ENCODE data around the gene ZBTB16. TPM values are rescaled to one million over a fixed set of nuclear protein-coding genes. Genes with fewer than 3 reads are reported as not detected.
A peak's percentile ranks its signal among the peaks of the same experiment; 100 is the strongest.

ZBTB16 gene
- total RNA-seq, 1 donor from 2014 or later, result 17.7 TPM

DNA sequence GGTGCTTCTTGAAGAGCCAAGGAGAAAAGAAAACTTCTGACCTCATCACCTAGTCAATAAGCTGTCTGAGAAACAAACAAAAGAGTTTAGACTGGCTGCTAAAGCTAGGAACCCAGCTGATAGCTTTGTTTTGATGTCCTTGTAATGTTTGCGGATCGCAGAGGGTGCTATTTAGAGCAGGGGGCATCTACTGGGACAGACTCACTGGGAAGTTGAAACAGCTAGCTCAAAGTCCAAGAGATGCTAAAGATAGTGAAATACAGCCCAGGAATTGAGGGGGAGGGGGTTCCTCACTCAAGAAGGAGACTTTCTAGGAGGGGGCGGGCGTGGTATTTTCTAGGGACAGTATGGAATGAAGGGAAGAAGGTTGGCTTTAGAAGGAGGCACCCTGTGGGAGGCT, 18.9 kb downstream of the ZBTB16 start:
- Histone ChIP-seq H3K4me3 (no peak overlapping the region), H3K9me3 (ENCODE audit: low read depth) (no peaks in the 10 kb centered on the region), H3K4me2 (peak overlapping the region; percentile 67), H3K27me3 (peaks cover 29% of the 10 kb centered on the region), H3F3A (ENCODE audit: low read depth) (peaks cover 40% of the 10 kb centered on the region), H3K27ac (peak overlapping the region; percentile 13), H3K36me3 (no peaks in the 10 kb centered on the region), H4K20me1 (ENCODE audit: low read depth) (peaks cover 92% of the 10 kb centered on the region), H3K79me2 (ENCODE audit: low read depth) (peaks cover 58% of the 10 kb centered on the region), H2AFZ (replicated peaks) (no peak overlapping the region), H3K4me1 (peaks cover 72% of the 10 kb centered on the region), H3K9ac (no peak overlapping the region)
- TF ChIP-seq, protein P1, sequence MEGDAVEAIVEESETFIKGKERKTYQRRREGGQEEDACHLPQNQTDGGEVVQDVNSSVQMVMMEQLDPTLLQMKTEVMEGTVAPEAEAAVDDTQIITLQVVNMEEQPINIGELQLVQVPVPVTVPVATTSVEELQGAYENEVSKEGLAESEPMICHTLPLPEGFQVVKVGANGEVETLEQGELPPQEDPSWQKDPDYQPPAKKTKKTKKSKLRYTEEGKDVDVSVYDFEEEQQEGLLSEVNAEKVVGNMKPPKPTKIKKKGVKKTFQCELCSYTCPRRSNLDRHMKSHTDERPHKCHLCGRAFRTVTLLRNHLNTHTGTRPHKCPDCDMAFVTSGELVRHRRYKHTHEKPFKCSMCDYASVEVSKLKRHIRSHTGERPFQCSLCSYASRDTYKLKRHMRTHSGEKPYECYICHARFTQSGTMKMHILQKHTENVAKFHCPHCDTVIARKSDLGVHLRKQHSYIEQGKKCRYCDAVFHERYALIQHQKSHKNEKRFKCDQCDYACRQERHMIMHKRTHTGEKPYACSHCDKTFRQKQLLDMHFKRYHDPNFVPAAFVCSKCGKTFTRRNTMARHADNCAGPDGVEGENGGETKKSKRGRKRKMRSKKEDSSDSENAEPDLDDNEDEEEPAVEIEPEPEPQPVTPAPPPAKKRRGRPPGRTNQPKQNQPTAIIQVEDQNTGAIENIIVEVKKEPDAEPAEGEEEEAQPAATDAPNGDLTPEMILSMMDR (IDR thresholded peaks at IDR 0.05), result no peak
- TF ChIP-seq EZH2 (IDR thresholded peaks at IDR 0.05) (no peak), EZH2phosphoT487 (IDR thresholded peaks at IDR 0.05) (no peak)
- H3K9me3 Mint-ChIP-seq, result no peaks in the 10 kb centered on the region
- H3K36me3 Mint-ChIP-seq, result peaks cover 3% of the 10 kb centered on the region
- H3K4me3 Mint-ChIP-seq, result no peak overlapping the region
- H3K27me3 Mint-ChIP-seq (ENCODE audit: insufficient read depth, low read depth), result no peaks in the 10 kb centered on the region
- peak overlapping the region; percentile 31 for H3K27ac Mint-ChIP-seq
- peaks cover 91% of the 10 kb centered on the region for H3K4me1 Mint-ChIP-seq
- DNase-seq (ENCODE audit: low spot score), result peak; percentile 44

DNA sequence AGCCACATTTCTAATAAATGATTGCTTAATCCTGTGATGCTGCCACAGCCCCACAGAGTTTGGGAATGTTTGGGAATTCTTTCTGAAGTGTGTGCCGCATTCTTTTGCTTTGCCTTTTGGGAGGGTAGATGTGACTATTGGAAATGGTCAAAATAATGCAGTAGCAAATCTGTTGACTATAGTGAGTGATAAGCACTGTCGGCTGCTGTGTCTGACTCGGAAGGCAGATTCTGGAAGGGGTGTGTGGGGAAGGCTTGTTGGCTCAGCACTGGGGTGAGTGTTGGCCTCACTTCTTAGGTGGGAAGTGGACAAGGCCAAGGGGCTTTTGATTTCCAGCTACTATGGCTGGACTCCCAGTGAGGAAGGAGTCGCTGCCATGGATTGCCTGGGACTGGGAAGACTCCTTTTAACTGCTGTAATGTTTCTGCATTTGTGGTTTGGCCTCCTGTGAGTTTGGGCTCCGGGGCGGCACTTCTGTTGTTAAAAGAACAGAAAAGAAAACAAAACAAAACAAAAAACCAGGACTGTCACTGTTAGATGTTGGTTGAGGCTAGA, 20.1 kb downstream of the ZBTB16 start:
- H3K27me3 Mint-ChIP-seq (ENCODE audit: insufficient read depth, low read depth), result no peaks in the 10 kb centered on the region
- peaks cover 91% of the 10 kb centered on the region for H3K4me1 Mint-ChIP-seq
- peaks cover 29% of the 10 kb centered on the region for H3K27me3 ChIP-seq

DNA sequence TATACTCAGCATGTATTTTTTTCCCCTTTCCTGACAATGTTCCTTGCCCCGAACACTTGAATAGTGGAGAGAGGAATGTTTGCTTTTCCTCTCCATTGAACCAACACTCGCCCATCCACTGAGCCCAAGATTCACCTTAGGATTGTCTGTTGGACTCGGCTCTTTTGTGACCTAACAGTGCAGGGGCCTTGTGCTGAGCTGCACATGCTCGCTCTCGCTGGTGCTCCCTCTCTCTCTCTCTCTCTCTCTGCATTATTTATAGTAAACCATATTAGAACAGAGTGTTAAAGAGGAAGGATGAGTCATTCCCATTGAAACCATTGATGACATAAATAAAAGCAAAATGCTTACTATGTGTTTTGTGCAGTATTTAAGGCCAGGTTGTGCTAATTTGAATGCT, 20.7 kb downstream of the ZBTB16 start:
- H3K4me3 ChIP-seq, result no peak overlapping the region
- no peaks in the 10 kb centered on the region for H3K36me3 ChIP-seq
- no peaks in the 10 kb centered on the region for H3K27me3 Mint-ChIP-seq (ENCODE audit: insufficient read depth, low read depth)
- H3K4me1 Mint-ChIP-seq, result peaks cover 90% of the 10 kb centered on the region
- peaks cover 82% of the 10 kb centered on the region for H3K4me1 ChIP-seq
- H3K79me2 ChIP-seq (ENCODE audit: low read depth), result peaks cover 68% of the 10 kb centered on the region
- no peak overlapping the region for H3K27ac Mint-ChIP-seq
- H3K9me3 ChIP-seq (ENCODE audit: low read depth), result no peaks in the 10 kb centered on the region
- no peak overlapping the region for H2AFZ ChIP-seq (replicated peaks)
- H3K27me3 ChIP-seq, result peaks cover 25% of the 10 kb centered on the region
- H3K9ac ChIP-seq, result no peak overlapping the region
- no peak for TF ChIP-seq EZH2phosphoT487 (IDR thresholded peaks at IDR 0.05)
- no peak for TF ChIP-seq EZH2 (IDR thresholded peaks at IDR 0.05)
- TF ChIP-seq, protein P1 (IDR thresholded peaks at IDR 0.05), result no peak
- no peak for DNase-seq (ENCODE audit: low spot score)
- peak overlapping the region; percentile 67 for H3K4me2 ChIP-seq
- peaks cover 30% of the 10 kb centered on the region for H3F3A ChIP-seq (ENCODE audit: low read depth)
- H3K9me3 Mint-ChIP-seq, result no peaks in the 10 kb centered on the region
- peaks cover 2% of the 10 kb centered on the region for H3K36me3 Mint-ChIP-seq
- no peak overlapping the region for H3K27ac ChIP-seq
- peaks cover 87% of the 10 kb centered on the region for H4K20me1 ChIP-seq (ENCODE audit: low read depth)
- H3K4me3 Mint-ChIP-seq, result no peak overlapping the region

More for the DNA sequence above, 20.1 kb downstream of the ZBTB16 start:
- H3K4me2 ChIP-seq, result peak overlapping the region; percentile 67
- no peak overlapping the region for H3K4me3 ChIP-seq
- TF ChIP-seq, protein P1 (IDR thresholded peaks at IDR 0.05), result no peak
- no peak for TF ChIP-seq EZH2phosphoT487 (IDR thresholded peaks at IDR 0.05)
- TF ChIP-seq EZH2 (IDR thresholded peaks at IDR 0.05), result no peak
- H4K20me1 ChIP-seq (ENCODE audit: low read depth), result peaks cover 92% of the 10 kb centered on the region
- Mint-ChIP-seq H3K36me3 (peaks cover 3% of the 10 kb centered on the region), H3K27ac (peak overlapping the region; percentile 47), H3K9me3 (no peaks in the 10 kb centered on the region), H3K4me3 (no peak overlapping the region)
- peaks cover 30% of the 10 kb centered on the region for H3F3A ChIP-seq (ENCODE audit: low read depth)
- peaks cover 76% of the 10 kb centered on the region for H3K4me1 ChIP-seq
- H3K79me2 ChIP-seq (ENCODE audit: low read depth), result peaks cover 62% of the 10 kb centered on the region
- no peaks in the 10 kb centered on the region for H3K36me3 ChIP-seq
- H3K27ac ChIP-seq, result no peak overlapping the region
- no peaks in the 10 kb centered on the region for H3K9me3 ChIP-seq (ENCODE audit: low read depth)
- H2AFZ ChIP-seq (replicated peaks), result no peak overlapping the region
- DNase-seq (ENCODE audit: low spot score), result no peak
- H3K9ac ChIP-seq, result no peak overlapping the region

Measured in neural progenitor cell (in vitro differentiated cells).